Esophagus muscularis mucosa (tissue), 3 donors: Measurements from ENCODE around the gene RTTN.

Experiments used
- CTCF ChIP-seq, 3 experiments: fragments of 200-600 bp in 2 of 3; fragments of 450-650 bp in 1 of 3; sonication (generic) in 2 of 3; IDR thresholded peaks; one replicate each; pipeline ENCODE4 v1.5.1; 2017 to 2019; ENCODE audit warnings: antibody characterized with exemption in 3 of 3, mild to moderate bottlenecking in 2 of 3, moderate library complexity in 1 of 3
- POLR2AphosphoS5 ChIP-seq, 2 donors: sonication (generic); formaldehyde crosslinking; IDR thresholded peaks; one replicate each; pipeline ENCODE4 v1.6.1; 2017; ENCODE audit warnings: antibody characterized with exemption in 2 of 2

- no peak for TF ChIP-seq POLR2AphosphoS5 (IDR thresholded peaks at IDR 0.05)
- TF ChIP-seq CTCF (IDR thresholded peaks at IDR 0.05) = no peak
Observed at GRCh38 chr18:69957747-69958146, 247.7 kb downstream of the RTTN start.
